Left ventricle myocardium inferior (tissue), 1 donor: Measurements from ENCODE around the gene DPH1. TPM values are rescaled to one million over a fixed set of nuclear protein-coding genes. Genes with fewer than 3 reads are reported as not detected.

Experiments used
- DNase-seq: peaks from one replicate; pipeline ENCODE4 v3.0.0-alpha.2; 2020
- H3K27ac ChIP-seq: fragments of 200-600 bp; replicated peaks from 2 replicates; pipeline ENCODE4 v1.8.0; 2021
- H3K27me3 ChIP-seq: fragments of 200-600 bp; 2 replicates; pipeline ENCODE4 v1.8.0; 2021; ENCODE audit warnings: low read depth
- H3K36me3 ChIP-seq: fragments of 200-600 bp; 2 replicates; pipeline ENCODE4 v1.8.0; 2021
- H3K4me1 ChIP-seq: fragments of 200-600 bp; 2 replicates; pipeline ENCODE4 v1.8.0; 2021
- H3K4me3 ChIP-seq: fragments of 200-600 bp; 2 replicates; pipeline ENCODE4 v1.8.0; 2021; ENCODE audit warnings: mild to moderate bottlenecking, moderate library complexity
- H3K9me3 ChIP-seq: fragments of 200-600 bp; replicated peaks from 2 replicates; pipeline ENCODE4 v1.8.0; 2021
- intact Hi-C: fragments of 100-400 bp; cut with micrococcal nuclease; formaldehyde crosslinking; loops from one replicate; pipeline ENCODE4 v1.11.0; 2022
- total RNA-seq: library from RNA; stranded (reverse); fragmentation: NEBNext Ultra II Directional; extraction: Animal tissue kit (Norgen Biotek cat#: 25700); gene quantifications from one replicate; pipeline ENCODE4 v1.2.1, GENCODE V29; 2021
- TF ChIP-seq, protein P1 (sequence below): fragments of 200-600 bp; IDR thresholded peaks from 2 replicates; pipeline ENCODE4 v1.8.0; 2021; ENCODE audit warnings: antibody characterized with exemption, mild to moderate bottlenecking, borderline replicate concordance
- donor health status: DM: no; HTN: yes; CAD: no; lungs with severe emphysema.

Gene DPH1
- total RNA-seq, 1 donor from 2014 or later: 29.1 TPM

DNA sequence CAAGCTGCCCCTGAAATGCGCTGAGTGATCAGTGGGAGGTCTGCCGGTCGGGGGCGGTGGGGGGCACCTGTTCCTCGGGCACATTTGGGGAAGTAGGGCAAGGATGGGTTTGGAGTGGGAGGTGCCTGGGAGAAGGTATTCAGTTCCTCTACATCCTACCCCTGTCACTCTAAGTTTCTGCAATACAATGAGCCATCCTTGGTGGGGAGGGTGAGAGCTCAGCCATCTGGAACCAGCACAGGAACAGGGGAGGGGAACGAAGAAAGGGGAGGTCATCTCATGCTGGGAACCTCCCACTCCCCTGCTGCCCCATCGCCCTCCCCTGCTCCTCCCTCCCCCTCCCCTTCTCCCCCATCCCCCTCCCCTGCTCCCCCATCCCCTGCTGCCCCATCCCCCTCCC lies 4.2 kb downstream of the DPH1 start:
- Histone ChIP-seq H3K27ac (no peak overlapping the region), H3K4me3 (no peak overlapping the region), H3K9me3 (no peaks in the 10 kb centered on the region), H3K27me3 (no peaks in the 10 kb centered on the region), H3K36me3 (peaks cover 31% of the 10 kb centered on the region), H3K4me1 (peaks cover 38% of the 10 kb centered on the region)
- TF ChIP-seq, protein P1, sequence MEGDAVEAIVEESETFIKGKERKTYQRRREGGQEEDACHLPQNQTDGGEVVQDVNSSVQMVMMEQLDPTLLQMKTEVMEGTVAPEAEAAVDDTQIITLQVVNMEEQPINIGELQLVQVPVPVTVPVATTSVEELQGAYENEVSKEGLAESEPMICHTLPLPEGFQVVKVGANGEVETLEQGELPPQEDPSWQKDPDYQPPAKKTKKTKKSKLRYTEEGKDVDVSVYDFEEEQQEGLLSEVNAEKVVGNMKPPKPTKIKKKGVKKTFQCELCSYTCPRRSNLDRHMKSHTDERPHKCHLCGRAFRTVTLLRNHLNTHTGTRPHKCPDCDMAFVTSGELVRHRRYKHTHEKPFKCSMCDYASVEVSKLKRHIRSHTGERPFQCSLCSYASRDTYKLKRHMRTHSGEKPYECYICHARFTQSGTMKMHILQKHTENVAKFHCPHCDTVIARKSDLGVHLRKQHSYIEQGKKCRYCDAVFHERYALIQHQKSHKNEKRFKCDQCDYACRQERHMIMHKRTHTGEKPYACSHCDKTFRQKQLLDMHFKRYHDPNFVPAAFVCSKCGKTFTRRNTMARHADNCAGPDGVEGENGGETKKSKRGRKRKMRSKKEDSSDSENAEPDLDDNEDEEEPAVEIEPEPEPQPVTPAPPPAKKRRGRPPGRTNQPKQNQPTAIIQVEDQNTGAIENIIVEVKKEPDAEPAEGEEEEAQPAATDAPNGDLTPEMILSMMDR: no peak
- intact Hi-C loops: no loop called here
- no peak for DNase-seq

DNA sequence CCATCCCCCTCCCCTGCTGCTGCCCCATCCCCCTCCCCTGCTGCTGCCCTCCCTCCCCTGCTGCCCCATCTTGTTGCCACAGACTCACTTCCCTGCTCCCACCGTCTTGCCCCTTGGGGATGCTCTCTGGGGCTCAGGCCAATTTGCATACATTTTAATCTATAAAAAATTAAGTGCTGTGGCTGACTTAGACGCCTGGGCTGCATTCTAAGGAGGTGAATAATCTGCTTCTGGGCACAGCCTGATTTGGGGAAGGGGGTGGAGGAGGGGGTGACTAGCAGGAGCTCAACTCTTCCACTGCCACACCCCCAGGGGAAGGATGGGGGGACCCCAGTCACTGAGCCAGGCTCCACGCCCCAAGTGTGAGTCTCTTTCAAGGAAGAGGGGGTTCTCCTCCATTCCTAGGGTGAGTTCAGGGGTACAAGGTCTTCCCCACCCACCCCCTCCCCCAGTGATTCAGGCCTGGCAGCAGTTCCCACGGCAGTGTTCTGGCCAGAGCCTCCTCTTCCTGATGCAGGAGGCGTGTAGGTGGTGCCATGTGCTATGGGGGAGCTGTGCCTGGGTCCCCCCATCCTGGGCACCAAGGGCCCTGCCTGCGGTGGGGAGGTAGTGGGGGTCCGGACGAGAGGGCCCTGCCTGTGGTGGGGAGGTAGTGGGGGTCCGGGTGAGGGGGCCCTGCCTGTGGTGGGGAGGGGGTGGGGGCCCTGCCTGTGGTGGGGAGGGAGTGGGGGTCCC lies 5.0 kb downstream of the DPH1 start:
- TF ChIP-seq, protein P1: no peak
- Histone ChIP-seq H3K4me3 (no peak overlapping the region), H3K27me3 (no peaks in the 10 kb centered on the region), H3K27ac (no peak overlapping the region), H3K9me3 (no peaks in the 10 kb centered on the region), H3K4me1 (peaks cover 32% of the 10 kb centered on the region), H3K36me3 (peaks cover 35% of the 10 kb centered on the region)
- DNase-seq: no peak
- intact Hi-C loops: no loop called here

DNA sequence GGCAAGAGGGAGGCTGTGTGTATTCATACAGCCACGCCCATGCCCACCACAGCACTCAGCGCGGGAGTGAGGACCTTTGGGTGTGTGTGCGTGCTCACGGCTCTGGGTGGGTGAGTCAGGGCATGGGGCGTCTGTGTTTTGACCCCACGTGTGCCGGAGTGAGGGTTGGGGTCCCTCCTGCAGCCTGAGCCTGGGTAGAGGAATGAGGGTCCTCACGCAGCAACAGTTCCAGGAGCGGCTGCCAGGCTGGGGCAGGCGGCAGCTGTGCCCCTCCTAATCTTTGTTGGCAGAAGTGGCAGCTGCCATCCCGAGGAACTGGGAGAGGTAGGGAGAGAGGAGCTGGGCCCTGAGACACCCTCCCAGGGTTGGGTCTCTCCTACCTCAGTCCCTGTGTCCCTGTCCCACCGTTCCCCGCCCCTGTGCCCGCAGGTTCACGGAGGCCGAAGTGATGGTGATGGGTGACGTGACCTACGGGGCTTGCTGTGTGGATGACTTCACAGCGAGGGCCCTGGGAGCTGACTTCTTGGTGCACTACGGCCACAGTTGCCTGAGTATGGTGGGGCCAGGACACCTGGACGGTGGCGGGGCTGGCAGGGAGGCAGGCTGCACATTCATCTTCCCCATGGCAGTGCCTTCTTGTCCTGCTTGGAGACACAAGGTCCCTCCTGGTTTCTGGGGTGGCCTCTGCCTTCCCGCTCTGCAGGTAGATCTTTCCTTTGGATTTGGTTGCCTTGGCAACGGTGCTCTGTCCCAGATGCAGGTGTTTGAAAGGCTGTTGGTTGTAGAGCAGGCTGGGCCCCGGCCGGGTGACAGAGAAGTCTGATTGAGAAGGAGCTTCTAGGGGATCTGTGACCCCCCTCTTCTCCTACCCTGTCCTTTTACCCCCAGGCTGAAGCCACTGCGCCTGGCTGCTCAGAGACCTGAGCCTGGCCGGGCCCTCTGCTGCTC lies 5.9 kb downstream of the DPH1 start:
- DNase-seq: no peak
- Histone ChIP-seq H3K36me3 (peaks cover 38% of the 10 kb centered on the region), H3K4me1 (peaks cover 26% of the 10 kb centered on the region), H3K4me3 (no peak overlapping the region), H3K27me3 (no peaks in the 10 kb centered on the region), H3K9me3 (no peaks in the 10 kb centered on the region), H3K27ac (no peak overlapping the region)
- intact Hi-C loops: no loop called here
- TF ChIP-seq, protein P1: no peak

DNA sequence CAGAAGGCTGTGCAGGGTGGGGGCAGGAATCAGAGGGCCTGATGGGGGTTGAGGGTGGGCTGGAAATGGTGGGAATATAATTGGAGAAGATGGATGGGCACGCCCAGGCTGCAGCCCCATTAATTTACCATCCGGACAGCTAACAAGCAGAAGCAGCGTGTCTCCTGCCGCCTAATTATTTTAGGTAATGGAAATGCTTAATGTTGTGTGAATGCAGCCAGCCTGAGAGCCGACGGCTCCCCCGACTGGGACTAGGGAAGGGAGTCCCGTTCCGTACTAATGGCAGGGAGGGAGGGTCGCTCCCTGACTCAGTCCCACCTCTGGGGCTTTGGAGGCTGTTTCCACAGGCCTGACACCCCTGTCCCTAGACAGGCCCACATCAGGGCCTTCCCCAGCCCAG lies 7.2 kb downstream of the DPH1 start:
- no peaks in the 10 kb centered on the region for H3K9me3 ChIP-seq
- H3K4me1 ChIP-seq: peaks cover 26% of the 10 kb centered on the region
- TF ChIP-seq, protein P1: no peak
- no peak for DNase-seq
- no peak overlapping the region for H3K27ac ChIP-seq
- H3K27me3 ChIP-seq: no peaks in the 10 kb centered on the region
- peaks cover 38% of the 10 kb centered on the region for H3K36me3 ChIP-seq
- H3K4me3 ChIP-seq: no peak overlapping the region
- intact Hi-C loops: no loop called here

DNA sequence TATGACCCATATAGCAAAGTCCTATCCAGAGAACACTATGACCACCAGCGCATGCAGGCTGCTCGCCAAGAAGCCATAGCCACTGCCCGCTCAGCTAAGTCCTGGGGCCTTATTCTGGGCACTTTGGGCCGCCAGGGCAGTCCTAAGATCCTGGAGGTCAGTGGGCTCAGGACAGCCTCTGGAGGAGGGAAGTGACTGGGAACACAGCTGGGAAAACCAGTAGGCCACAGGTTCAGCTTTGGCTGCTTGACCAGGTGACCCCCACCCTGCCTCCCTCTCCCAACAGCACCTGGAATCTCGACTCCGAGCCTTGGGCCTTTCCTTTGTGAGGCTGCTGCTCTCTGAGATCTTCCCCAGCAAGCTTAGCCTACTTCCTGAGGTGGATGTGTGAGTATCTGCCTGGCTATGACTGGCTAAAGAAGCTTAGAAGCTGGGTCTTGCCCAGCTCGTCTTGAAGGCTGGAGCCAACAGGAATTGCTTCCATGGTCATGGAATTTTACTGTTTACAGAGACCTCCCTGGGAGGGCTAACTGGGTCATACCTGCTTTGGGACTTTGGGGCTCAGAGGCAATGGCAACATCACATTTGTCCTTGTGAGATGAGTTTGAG lies 10.4 kb downstream of the DPH1 start:
- Histone ChIP-seq H3K9me3 (no peaks in the 10 kb centered on the region), H3K4me1 (peaks cover 44% of the 10 kb centered on the region), H3K36me3 (peaks cover 53% of the 10 kb centered on the region), H3K27me3 (no peaks in the 10 kb centered on the region), H3K27ac (no peak overlapping the region), H3K4me3 (no peak overlapping the region)
- TF ChIP-seq, protein P1: no peak
- DNase-seq: no peak
- intact Hi-C loops: no loop called here
